A549 (cell line): ENCODE measurements around the gene ZNF574.

Source experiments
- KDM5A ChIP-seq: fragments of 200-600 bp; sonication (generic); IDR thresholded peaks from 2 replicates; pipeline ENCODE4 v1.6.1; 2016; ENCODE audit warnings: antibody characterized with exemption, mild to moderate bottlenecking
- POLR2A ChIP-seq: IDR thresholded peaks from 2 replicates; pipeline ENCODE4 v1.6.1; 2012; ENCODE audit warnings: mild to moderate bottlenecking, low read length
- RFX5 ChIP-seq: fragments of 450-650 bp; IDR thresholded peaks from 2 replicates; pipeline ENCODE4 v1.7.1; 2014; ENCODE audit warnings: antibody characterized with exemption, mild to moderate bottlenecking, moderate library complexity
- TF ChIP-seq, protein P1 (sequence below): fragments of >200 bp; sonication (Bioruptor Twin); formaldehyde crosslinking; IDR thresholded peaks from 3 replicates; pipeline ENCODE4 v1.5.1; 2016
- TF ChIP-seq, protein P2 (sequence below): fragments of 200-600 bp; sonication (generic); IDR thresholded peaks from 2 replicates; pipeline ENCODE4 v1.6.1; 2016; ENCODE audit warnings: antibody characterized with exemption, mild to moderate bottlenecking, moderate library complexity

DNA sequence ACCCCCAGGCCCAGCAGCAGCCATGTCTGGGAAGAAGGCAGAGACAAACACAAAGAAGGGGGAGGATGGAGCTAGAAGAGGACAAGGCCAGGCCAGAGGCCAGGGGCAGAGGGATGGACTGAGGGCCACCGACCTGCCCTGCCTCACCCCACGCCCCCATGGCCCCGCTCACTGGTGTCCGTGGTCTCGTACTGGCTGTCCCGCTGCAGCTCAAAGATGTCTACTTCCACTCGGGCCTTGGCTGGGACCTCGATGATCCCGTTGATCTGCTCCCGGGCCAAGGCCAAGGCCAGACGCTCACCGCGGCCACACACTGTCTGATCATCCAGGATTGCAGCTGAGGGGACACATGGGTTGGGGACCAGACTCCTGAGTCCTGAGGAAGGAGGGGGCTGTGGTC is 10.9 kb upstream of the ZNF574 start:
- TF ChIP-seq POLR2A (no peak), KDM5A (no peak), RFX5 (no peak)
- TF ChIP-seq, protein P1, sequence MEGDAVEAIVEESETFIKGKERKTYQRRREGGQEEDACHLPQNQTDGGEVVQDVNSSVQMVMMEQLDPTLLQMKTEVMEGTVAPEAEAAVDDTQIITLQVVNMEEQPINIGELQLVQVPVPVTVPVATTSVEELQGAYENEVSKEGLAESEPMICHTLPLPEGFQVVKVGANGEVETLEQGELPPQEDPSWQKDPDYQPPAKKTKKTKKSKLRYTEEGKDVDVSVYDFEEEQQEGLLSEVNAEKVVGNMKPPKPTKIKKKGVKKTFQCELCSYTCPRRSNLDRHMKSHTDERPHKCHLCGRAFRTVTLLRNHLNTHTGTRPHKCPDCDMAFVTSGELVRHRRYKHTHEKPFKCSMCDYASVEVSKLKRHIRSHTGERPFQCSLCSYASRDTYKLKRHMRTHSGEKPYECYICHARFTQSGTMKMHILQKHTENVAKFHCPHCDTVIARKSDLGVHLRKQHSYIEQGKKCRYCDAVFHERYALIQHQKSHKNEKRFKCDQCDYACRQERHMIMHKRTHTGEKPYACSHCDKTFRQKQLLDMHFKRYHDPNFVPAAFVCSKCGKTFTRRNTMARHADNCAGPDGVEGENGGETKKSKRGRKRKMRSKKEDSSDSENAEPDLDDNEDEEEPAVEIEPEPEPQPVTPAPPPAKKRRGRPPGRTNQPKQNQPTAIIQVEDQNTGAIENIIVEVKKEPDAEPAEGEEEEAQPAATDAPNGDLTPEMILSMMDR: no peak
- TF ChIP-seq, protein P2, sequence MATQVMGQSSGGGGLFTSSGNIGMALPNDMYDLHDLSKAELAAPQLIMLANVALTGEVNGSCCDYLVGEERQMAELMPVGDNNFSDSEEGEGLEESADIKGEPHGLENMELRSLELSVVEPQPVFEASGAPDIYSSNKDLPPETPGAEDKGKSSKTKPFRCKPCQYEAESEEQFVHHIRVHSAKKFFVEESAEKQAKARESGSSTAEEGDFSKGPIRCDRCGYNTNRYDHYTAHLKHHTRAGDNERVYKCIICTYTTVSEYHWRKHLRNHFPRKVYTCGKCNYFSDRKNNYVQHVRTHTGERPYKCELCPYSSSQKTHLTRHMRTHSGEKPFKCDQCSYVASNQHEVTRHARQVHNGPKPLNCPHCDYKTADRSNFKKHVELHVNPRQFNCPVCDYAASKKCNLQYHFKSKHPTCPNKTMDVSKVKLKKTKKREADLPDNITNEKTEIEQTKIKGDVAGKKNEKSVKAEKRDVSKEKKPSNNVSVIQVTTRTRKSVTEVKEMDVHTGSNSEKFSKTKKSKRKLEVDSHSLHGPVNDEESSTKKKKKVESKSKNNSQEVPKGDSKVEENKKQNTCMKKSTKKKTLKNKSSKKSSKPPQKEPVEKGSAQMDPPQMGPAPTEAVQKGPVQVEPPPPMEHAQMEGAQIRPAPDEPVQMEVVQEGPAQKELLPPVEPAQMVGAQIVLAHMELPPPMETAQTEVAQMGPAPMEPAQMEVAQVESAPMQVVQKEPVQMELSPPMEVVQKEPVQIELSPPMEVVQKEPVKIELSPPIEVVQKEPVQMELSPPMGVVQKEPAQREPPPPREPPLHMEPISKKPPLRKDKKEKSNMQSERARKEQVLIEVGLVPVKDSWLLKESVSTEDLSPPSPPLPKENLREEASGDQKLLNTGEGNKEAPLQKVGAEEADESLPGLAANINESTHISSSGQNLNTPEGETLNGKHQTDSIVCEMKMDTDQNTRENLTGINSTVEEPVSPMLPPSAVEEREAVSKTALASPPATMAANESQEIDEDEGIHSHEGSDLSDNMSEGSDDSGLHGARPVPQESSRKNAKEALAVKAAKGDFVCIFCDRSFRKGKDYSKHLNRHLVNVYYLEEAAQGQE: no peak
